Glomerular endothelial cell (primary cell): Measurements from ENCODE around the gene TCHH. TPM values are rescaled to one million over a fixed set of nuclear protein-coding genes. Genes with fewer than 3 reads are reported as not detected.
"Not testable (repeated sequence)": the region's sequence is repeated elsewhere in the genome, so short reads cannot be mapped to it uniquely, and the experiment has no call there.

Experiments used
- DNase-seq: peaks from one replicate; pipeline ENCODE4 v3.0.0-alpha.2; 2011; ENCODE audit warnings: low read depth, low spot score; ENCODE audit errors: extremely low read depth
- total RNA-seq: library from RNA; depleted of rRNA; stranded (reverse); fragments of >200 nt; gene quantifications from 2 replicates; pipeline ENCODE4 v1.2.3, GENCODE V29; 2015

The TCHH gene
- under 0.01 and 0.12 TPM in 2 replicates for total RNA-seq

GRCh38 chr1:152115344-152115743 is at the start of gene TCHH:
TCHH (minus strand) TSS chr1:152115444; CDS start chr1:152114080, 1,364 bp downstream.
- no peak for DNase-seq

GRCh38 chr1:152164517-152165136 is 49.4 kb upstream of the TCHH start:
- DNase-seq, result no peak

GRCh38 chr1:152162792-152163463 is 47.7 kb upstream of the TCHH start:
- DNase-seq, result no peak

- no peak for DNase-seq
Observed at GRCh38 chr1:152160576-152160975, 45.3 kb upstream of the TCHH start.

GRCh38 chr1:152159144-152159543 is 43.9 kb upstream of the TCHH start, which contains the start of gene RPTN:
RPTN (minus strand) TSS chr1:152159228; CDS start chr1:152157889, 1,339 bp downstream.
- DNase-seq, result no peak

- no peak for DNase-seq
Observed at GRCh38 chr1:152153996-152154395, 38.8 kb upstream of the TCHH start.

GRCh38 chr1:152151646-152152045 is 36.4 kb upstream of the TCHH start:
- no peak for DNase-seq

GRCh38 chr1:152148981-152149380 is 33.7 kb upstream of the TCHH start:
- no peak for DNase-seq

- DNase-seq, result no peak
Observed at GRCh38 chr1:152148051-152148450, 32.8 kb upstream of the TCHH start.

- no peak for DNase-seq
Observed at GRCh38 chr1:152145769-152146168, 30.5 kb upstream of the TCHH start.

GRCh38 chr1:152144674-152145183 is 29.5 kb upstream of the TCHH start:
- not testable (repeated sequence) for DNase-seq

GRCh38 chr1:152143150-152143887 is 28.1 kb upstream of the TCHH start:
- DNase-seq, result no peak

GRCh38 chr1:152141971-152142584 is 26.8 kb upstream of the TCHH start:
- peak; percentile 23 for DNase-seq

GRCh38 chr1:152137215-152137614 is 22.0 kb upstream of the TCHH start:
- DNase-seq, result no peak

GRCh38 chr1:152130186-152130585 is 14.9 kb upstream of the TCHH start:
- no peak for DNase-seq

GRCh38 chr1:152127673-152128072 is 12.4 kb upstream of the TCHH start:
- DNase-seq, result no peak

- DNase-seq, result no peak
Observed at GRCh38 chr1:152125834-152126443, 10.7 kb upstream of the TCHH start.

GRCh38 chr1:152118915-152119314 is 3.7 kb upstream of the TCHH start:
- no peak for DNase-seq

- DNase-seq, result no peak
Observed at GRCh38 chr1:152112885-152113432, 2.3 kb downstream of the TCHH start.
